GM19043 (cell line): ENCODE measurements around the gene MUS81.
A peak's percentile ranks its signal among the peaks of the same experiment; 100 is the strongest.
"Not testable (repeated sequence)": the region's sequence is repeated elsewhere in the genome, so short reads cannot be mapped to it uniquely, and the experiment has no call there.

Experiments
- ATAC-seq: cut with Tn5 transposase; IDR thresholded peaks from one replicate; pipeline ENCODE4 v1.9.1; 2021; ENCODE audit warnings: low read depth; ENCODE audit not compliant: unreplicated experiment

The MUS81 gene

GRCh38 chr11:65847746-65848145, 12.5 kb upstream of the MUS81 start:
- no peak for ATAC-seq

GRCh38 chr11:65848693-65849092, 11.5 kb upstream of the MUS81 start:
- ATAC-seq = not testable (repeated sequence)

GRCh38 chr11:65849366-65849765, 10.9 kb upstream of the MUS81 start:
- no peak for ATAC-seq

- ATAC-seq = no peak
Measured at GRCh38 chr11:65849771-65850216, 10.4 kb upstream of the MUS81 start.

GRCh38 chr11:65850217-65851082, 9.8 kb upstream of the MUS81 start:
- ATAC-seq = no peak

- ATAC-seq = no peak
Measured at GRCh38 chr11:65851083-65851579, 9.1 kb upstream of the MUS81 start.

GRCh38 chr11:65851811-65852507, 8.3 kb upstream of the MUS81 start:
- no peak for ATAC-seq

- ATAC-seq = no peak
Measured at GRCh38 chr11:65852508-65853245, 7.6 kb upstream of the MUS81 start.

- ATAC-seq = no peak
Measured at GRCh38 chr11:65853246-65853979, 6.8 kb upstream of the MUS81 start.

- no peak for ATAC-seq
Measured at GRCh38 chr11:65854161-65854592, 6.1 kb upstream of the MUS81 start.

GRCh38 chr11:65854852-65855837, 5.1 kb upstream of the MUS81 start:
- no peak for ATAC-seq

GRCh38 chr11:65855927-65856363, 4.3 kb upstream of the MUS81 start:
- ATAC-seq = no peak

- ATAC-seq = peak; percentile 28
Measured at GRCh38 chr11:65856689-65857499, 3.3 kb upstream of the MUS81 start.

GRCh38 chr11:65857500-65857852, 2.8 kb upstream of the MUS81 start:
- no peak for ATAC-seq

GRCh38 chr11:65857853-65858680, 2.2 kb upstream of the MUS81 start, which contains the start of gene CFL1:
Gene CFL1 (minus strand): TSS chr11:65858180. CDS start chr11:65858099, 81 bp downstream.
- peak; percentile 38 for ATAC-seq

- no peak for ATAC-seq
Measured at GRCh38 chr11:65858681-65859087, 1.5 kb upstream of the MUS81 start.

- peak; percentile 51 for ATAC-seq
Measured at GRCh38 chr11:65859095-65859811, 980 bp upstream of the MUS81 start.
